Testis (tissue), 2 donors: ENCODE data around the gene SELENOW.
"Not testable (repeated sequence)": the region's sequence is repeated elsewhere in the genome, so short reads cannot be mapped to it uniquely, and the experiment has no call there.

Experiments
- CTCF ChIP-seq, 3 experiments: fragments of 450-650 bp in 2 of 3; fragments of 200-600 bp in 1 of 3; sonication (generic) in 1 of 3; IDR thresholded peaks; one replicate each; pipeline ENCODE4 v1.5.1; 2016 to 2019; ENCODE audit warnings: antibody characterized with exemption in 3 of 3, mild to moderate bottlenecking in 2 of 3, moderate library complexity in 1 of 3
- POLR2A ChIP-seq: fragments of 450-650 bp; IDR thresholded peaks from one replicate; pipeline ENCODE4 v1.6.1; 2017; ENCODE audit warnings: antibody characterized with exemption, mild to moderate bottlenecking, moderate library complexity

GRCh38 chr19:47764705-47765104 lies 13.8 kb upstream of the SELENOW start:
- TF ChIP-seq CTCF (IDR thresholded peaks at IDR 0.05); POLR2A: not testable (repeated sequence)
